WTC11 (cell line): ENCODE data around the gene AGAP1. TPM values are rescaled to one million over a fixed set of nuclear protein-coding genes. Genes with fewer than 3 reads are reported as not detected.

Source experiments
- ATAC-seq: fragments of 200-7000 bp; cut with Tn5 transposase; 2 replicates; pipeline ENCODE4 v1.10.0; 2021; ENCODE audit warnings: mild to moderate bottlenecking, moderate library complexity
- CTCF ChIA-PET: fragments of 300-600 bp; sonication (Branson Sonifier 250); formaldehyde crosslinking; loops from one replicate; lab custom pipeline; 2021; ENCODE audit warnings: antibody characterized with exemption; lab: Charles Lee
- POLR2A ChIA-PET: fragments of 350-600 bp; sonication (Branson Sonifier 250); formaldehyde crosslinking; loops from one replicate; lab custom pipeline; 2021; ENCODE audit warnings: antibody characterized with exemption; lab: Charles Lee
- DNase-seq: peaks from one replicate; pipeline ENCODE4 v3.0.0; 2021; ENCODE audit warnings: low spot score
- H3K27ac Mint-ChIP-seq: 2 replicates; pipeline ENCODE4 v1.8.0; 2021; ENCODE audit warnings: mixed read lengths
- H3K27me3 Mint-ChIP-seq: 2 replicates; pipeline ENCODE4 v1.8.0; 2021; ENCODE audit warnings: low read depth, mild to moderate bottlenecking, moderate library complexity, mixed read lengths
- H3K36me3 Mint-ChIP-seq: 2 replicates; pipeline ENCODE4 v1.8.0; 2021; ENCODE audit warnings: mixed read lengths
- H3K4me1 Mint-ChIP-seq: 2 replicates; pipeline ENCODE4 v1.8.0; 2022; ENCODE audit warnings: mixed read lengths
- H3K4me3 Mint-ChIP-seq: 2 replicates; pipeline ENCODE4 v1.8.0; 2021; ENCODE audit warnings: mild to moderate bottlenecking, moderate library complexity, mixed read lengths
- H3K9me3 Mint-ChIP-seq: 2 replicates; pipeline ENCODE4 v1.8.0; 2021; ENCODE audit warnings: mixed read lengths
- ARID4B ChIP-seq: sonication (generic); formaldehyde crosslinking; IDR thresholded peaks from 2 replicates; pipeline ENCODE4 v1.8.0; 2023; ENCODE audit warnings: missing genetic modification reagents, mild to moderate bottlenecking, borderline replicate concordance
- CTCF ChIP-seq: fragments of 200-600 bp; IDR thresholded peaks from 2 replicates; pipeline ENCODE4 v1.8.0; 2022; ENCODE audit warnings: antibody characterized with exemption
- ESRRA ChIP-seq: sonication (generic); formaldehyde crosslinking; IDR thresholded peaks from 2 replicates; pipeline ENCODE4 v1.8.1; 2022; ENCODE audit warnings: mild to moderate bottlenecking, missing genetic modification reagents, borderline replicate concordance
- FOXK1 ChIP-seq: sonication (generic); formaldehyde crosslinking; IDR thresholded peaks from 2 replicates; pipeline ENCODE4 v1.8.0; 2022; ENCODE audit warnings: mild to moderate bottlenecking, moderate library complexity, missing genetic modification reagents
- NFATC4 ChIP-seq: fragments of 250-450 bp; sonication (Bioruptor Pico); IDR thresholded peaks from 2 replicates; pipeline ENCODE4 v1.9.0; 2021; ENCODE audit warnings: mild to moderate bottlenecking
- NR3C1 ChIP-seq: sonication (generic); formaldehyde crosslinking; conservative IDR thresholded peaks from 2 replicates; pipeline ENCODE4 v1.8.1; 2023; ENCODE audit warnings: low read depth, mild to moderate bottlenecking, missing genetic modification reagents
- OVOL2 ChIP-seq: fragments of 250-450 bp; sonication (Bioruptor Pico); IDR thresholded peaks from 2 replicates; pipeline ENCODE4 v1.9.0; 2021; ENCODE audit warnings: mild to moderate bottlenecking, borderline replicate concordance
- PRDM15 ChIP-seq: sonication (generic); formaldehyde crosslinking; IDR thresholded peaks from 2 replicates; pipeline ENCODE4 v1.8.0; 2022; ENCODE audit warnings: missing genetic modification reagents
- SMAD3 ChIP-seq: sonication (generic); formaldehyde crosslinking; IDR thresholded peaks from 2 replicates; pipeline ENCODE4 v1.8.0; 2022; ENCODE audit warnings: missing genetic modification reagents, mild to moderate bottlenecking, borderline replicate concordance
- TP53 ChIP-seq: sonication (generic); formaldehyde crosslinking; IDR thresholded peaks from 2 replicates; pipeline ENCODE4 v1.8.1; 2023; ENCODE audit warnings: mild to moderate bottlenecking, missing genetic modification reagents
- ZBTB43 ChIP-seq: sonication (generic); formaldehyde crosslinking; IDR thresholded peaks from 2 replicates; pipeline ENCODE4 v1.8.1; 2023; ENCODE audit warnings: mild to moderate bottlenecking, missing genetic modification reagents
- ZNF532 ChIP-seq: fragments of 250-450 bp; sonication (Bioruptor Pico); IDR thresholded peaks from 2 replicates; pipeline ENCODE4 v1.9.0; 2021; ENCODE audit warnings: mild to moderate bottlenecking, borderline replicate concordance
- ZSCAN18 ChIP-seq: fragments of 250-450 bp; sonication (Bioruptor Pico); IDR thresholded peaks from 2 replicates; pipeline ENCODE4 v2.1.2; 2022; ENCODE audit warnings: mild to moderate bottlenecking, moderate library complexity
- total RNA-seq: library from RNA; stranded (reverse); gene quantifications from 3 replicates; pipeline ENCODE4 v1.2.3, GENCODE V29; 2021

AGAP1 gene
- total RNA-seq, 1 experiment from 2014 or later: 49.3 TPM

GRCh38 chr2:235926229-235926628, 432.4 kb downstream of the AGAP1 start (continued):
- TF ChIP-seq ARID4B (CRISPR knock-in tag) (no peak), ZNF532 (CRISPR knock-in tag) (no peak), OVOL2 (CRISPR knock-in tag) (no peak), ZSCAN18 (CRISPR knock-in tag) (no peak), ZBTB43 (CRISPR knock-in tag) (no peak), ESRRA (CRISPR knock-in tag) (no peak), NFATC4 (CRISPR knock-in tag) (no peak), FOXK1 (CRISPR knock-in tag) (no peak)

GRCh38 chr2:235928751-235929370, 435.0 kb downstream of the AGAP1 start:
- Mint-ChIP-seq H3K27me3 (no peaks in the 10 kb centered on the region), H3K9me3 (no peaks in the 10 kb centered on the region), H3K4me3 (no peak overlapping the region), H3K27ac (no peak overlapping the region), H3K4me1 (no peaks in the 10 kb centered on the region), H3K36me3 (no peaks in the 10 kb centered on the region)
- CTCF ChIA-PET: interaction anchor here (1.0 to 1.6 kb wide), 3 partner anchors 135 to 249 kb away, joined by 3 to 4 read pairs (median 3); no protein-coding TSS in a partner anchor
- DNase-seq (no peak), ATAC-seq (no peak)
- POLR2A ChIA-PET: no interaction called here
- TF ChIP-seq TP53 (CRISPR knock-in tag) (no peak), NR3C1 (CRISPR knock-in tag) (no peak), PRDM15 (no peak), CTCF (no peak), ARID4B (CRISPR knock-in tag) (no peak), SMAD3 (CRISPR knock-in tag) (no peak)
